T47D (cell line): ENCODE measurements around the gene ZNHIT3.

Experiments used
- DNase-seq, 2 experiments: peaks; one replicate each; pipeline versions ENCODE4 v3.0.0 to v3.0.0-alpha.2; 2011 to 2012; ENCODE audit warnings: low read depth in 1 of 2, low spot score in 1 of 2
- JUND ChIP-seq: IDR thresholded peaks from 2 replicates; pipeline ENCODE4 v1.6.1; 2012; ENCODE audit warnings: low read depth
- in situ Hi-C: cut with HindIII; loops from 2 replicates; pipeline ENCODE4 v1.10.0; 2016; ENCODE audit warnings: low sequenced_read_pairs, low pct_unique_long_range_greater_than_20kb

The ZNHIT3 gene

DNA sequence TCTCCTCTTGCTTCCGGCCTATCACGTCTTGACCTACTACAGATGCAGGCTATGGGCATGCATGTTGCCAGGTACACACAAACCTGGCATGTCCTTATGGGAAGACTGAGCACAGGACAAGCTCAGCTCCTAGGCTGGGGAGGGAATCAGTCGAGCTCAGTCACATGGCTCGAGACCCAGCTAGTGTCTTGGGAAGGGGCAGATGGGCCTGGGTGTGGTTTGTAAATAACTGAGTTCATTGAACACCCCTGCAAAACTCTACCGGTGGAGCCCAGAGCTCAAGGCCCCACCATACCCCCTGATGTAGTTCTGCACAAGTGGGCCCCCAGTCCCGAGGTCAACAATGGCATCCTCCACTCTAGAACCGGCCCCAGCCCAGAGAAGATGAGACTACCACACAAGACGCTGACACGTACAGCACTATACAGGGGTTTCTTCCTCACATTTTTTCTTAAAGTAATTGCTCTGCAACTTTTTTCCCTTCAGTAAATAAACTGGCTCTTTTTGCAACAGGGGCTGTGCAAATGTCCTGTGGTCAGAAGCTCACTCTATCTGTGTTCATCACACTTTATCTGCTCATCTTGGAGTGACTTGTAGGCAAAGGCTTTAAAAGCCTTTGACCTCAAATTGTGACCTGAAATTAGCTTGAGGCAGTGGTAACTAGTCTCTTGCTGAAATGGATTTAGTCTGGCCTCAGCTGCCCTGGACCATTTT lies 22.9 kb downstream of the ZNHIT3 start:
- in situ Hi-C loops, result no loop called here
- TF ChIP-seq JUND, result no peak
- no peak for DNase-seq

DNA sequence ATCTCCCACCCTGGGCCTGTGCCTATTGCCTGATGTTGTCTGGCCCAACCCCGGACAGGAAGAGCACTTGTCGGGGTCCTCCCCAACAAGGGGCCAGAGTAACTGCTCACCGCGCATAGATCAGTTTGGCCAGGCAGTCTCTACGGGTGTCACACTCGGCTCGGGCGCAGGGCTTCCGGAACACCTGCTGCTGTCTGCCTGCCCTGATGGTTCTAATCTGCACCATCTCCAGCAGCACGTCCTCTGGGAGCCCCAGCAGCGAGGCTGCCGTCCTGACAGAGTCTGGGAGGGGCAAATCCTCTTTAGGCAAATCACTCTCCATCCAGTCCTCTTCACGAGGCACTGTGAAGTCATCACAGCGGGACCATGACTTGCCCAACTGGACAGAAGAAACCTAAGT lies 24.2 kb downstream of the ZNHIT3 start:
- no peak for TF ChIP-seq JUND
- in situ Hi-C loops, result no loop called here
- DNase-seq, result no peak

DNA sequence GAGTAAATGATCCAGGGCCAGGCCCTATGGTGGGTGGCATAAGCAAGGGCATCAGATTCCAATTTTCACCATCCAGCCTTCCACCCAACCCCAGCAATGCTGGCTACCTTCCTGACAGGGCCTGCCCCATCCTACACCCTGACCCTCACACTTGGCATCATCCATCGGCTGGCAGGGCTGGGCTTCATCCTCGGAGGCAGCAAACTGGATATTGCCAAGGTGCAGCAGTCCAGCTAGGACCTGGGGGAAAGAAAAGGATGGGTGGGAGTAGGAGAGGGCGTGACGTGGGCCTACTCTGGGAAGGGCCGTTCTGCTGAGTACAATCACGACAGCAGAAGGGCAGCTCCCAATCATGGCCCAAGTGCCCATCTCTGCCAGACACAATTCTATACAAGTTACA lies 24.7 kb downstream of the ZNHIT3 start:
- no peak for DNase-seq
- TF ChIP-seq JUND, result no peak

DNA sequence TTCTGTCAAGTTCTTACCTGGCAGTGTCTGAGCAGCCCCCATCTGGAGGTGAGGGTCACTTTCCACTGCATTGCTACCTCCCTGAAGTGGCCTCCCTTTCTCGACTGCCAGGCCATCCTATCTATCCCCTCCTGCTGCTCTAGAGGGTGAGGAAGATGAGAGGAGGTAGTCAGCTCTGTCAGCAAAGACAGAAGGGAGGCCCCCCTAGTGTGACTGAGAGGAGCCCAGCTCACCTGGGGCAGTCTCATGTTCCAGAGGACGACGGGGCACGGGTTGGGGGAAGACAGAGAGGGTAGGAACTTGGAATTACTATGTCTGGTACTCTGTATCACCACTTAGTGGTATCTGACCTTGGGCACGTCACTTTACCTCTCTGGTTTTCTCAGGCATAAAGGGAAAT lies 26.2 kb downstream of the ZNHIT3 start:
- no peak for TF ChIP-seq JUND
- in situ Hi-C loops, result no loop called here
- DNase-seq, result no peak

More for the DNA sequence above, 24.7 kb downstream of the ZNHIT3 start:
- in situ Hi-C loops, result no loop called here

DNA sequence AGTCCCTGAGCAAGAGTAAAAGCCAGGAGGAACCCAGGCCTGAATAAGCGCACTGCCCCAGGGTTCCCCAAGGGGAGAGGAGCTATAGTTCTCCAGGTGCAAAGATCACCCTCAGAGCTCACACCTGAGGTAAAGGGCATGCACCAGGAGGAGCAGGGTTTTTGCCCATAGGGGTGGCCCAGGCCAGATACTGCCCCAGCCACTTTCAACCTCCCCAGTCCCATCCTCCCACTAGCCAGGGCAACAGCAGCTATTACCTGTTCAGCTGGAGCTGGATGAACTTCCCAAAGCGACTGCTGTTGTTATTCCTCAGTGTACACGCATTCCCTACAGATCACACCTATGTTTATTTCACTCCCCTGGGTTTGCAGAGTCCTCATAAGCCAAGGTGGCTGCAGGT lies 28.4 kb downstream of the ZNHIT3 start:
- in situ Hi-C loops, result no loop called here
- no peak for DNase-seq
- TF ChIP-seq JUND, result no peak

DNA sequence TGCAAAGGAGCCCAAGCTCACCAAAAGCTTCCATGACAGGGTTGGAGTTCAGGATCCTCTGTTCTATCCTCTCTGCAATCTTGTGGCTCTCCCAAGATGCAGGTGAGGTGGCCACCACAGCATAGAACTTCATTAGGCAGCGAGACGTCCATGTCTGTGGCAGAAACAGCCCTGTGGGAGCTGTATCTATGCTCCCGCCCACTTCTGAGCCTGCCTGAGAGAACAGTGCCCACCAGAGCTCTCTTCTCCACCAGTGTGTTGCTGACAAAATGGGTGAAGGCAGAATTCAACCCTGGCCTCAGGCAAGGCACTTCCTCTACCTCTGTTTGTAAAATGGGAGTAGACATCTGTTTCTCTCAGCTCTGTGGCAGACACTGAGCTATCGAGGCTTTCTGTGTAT lies 29.4 kb downstream of the ZNHIT3 start:
- no peak for DNase-seq
- in situ Hi-C loops, result no loop called here
- TF ChIP-seq JUND, result no peak

DNA sequence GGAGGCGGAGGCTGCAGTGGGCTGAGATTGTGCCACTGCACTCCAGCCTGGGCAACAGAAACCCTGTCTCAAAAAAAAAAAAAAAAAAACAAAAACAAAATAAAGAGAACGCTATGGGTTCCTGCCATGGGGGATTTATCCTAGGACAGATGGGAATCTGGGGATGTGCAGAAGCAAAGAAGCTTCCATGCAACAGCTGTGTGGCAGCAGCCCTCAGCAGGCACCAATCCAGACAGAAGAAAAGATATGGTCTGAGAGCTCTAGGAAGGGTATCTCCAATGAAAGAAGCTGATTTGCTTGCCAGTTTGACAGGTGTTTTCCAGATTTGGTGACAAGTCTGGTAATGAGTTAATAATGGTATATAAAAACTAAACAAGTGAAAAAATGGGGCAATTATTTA lies 36.6 kb downstream of the ZNHIT3 start:
- in situ Hi-C loops, result no loop called here
- no peak for TF ChIP-seq JUND
- no peak for DNase-seq

DNA sequence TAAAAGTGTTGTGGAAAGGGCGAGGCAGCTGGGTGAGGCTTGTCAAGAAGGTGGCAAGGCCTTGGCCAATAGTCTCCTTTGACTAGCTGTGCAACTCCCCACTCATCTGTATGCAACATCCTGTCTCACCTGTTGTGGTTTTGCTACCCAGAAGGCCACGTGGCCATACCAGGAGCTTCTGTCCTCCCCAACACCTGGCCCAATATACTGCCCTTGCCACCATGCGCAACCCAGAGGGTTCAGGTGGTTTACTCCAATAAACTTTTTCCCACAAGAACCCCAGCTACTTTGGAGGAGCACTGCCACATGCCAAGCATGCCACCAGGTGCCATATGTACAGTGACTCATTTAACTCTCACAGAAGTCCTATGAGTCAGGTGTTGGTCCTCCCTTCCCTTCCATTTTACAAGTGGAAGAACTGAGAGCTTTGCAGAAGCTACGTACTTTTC lies 38.0 kb downstream of the ZNHIT3 start:
- no peak for DNase-seq
- TF ChIP-seq JUND, result no peak
- in situ Hi-C loops, result no loop called here

DNA sequence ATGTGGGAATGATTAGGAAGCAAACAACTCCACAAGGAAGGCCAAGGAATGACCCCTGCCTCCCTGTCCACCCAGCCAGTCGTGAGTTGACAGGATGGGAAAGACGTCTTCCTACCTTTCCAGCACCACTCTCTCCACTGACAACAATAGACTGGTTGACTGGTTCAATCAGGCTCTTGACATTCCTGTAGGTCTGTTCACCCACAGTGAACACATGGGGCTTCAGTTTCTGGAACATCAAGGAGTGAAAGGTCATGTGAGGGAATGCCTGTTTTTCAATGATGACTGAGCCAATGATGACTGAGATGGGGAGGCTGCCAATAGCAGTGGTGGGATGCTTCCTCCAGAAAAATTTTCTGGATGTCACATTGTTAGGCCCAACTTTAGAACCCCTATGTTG lies 38.6 kb downstream of the ZNHIT3 start:
- TF ChIP-seq JUND, result no peak
- no peak for DNase-seq
- in situ Hi-C loops, result no loop called here

DNA sequence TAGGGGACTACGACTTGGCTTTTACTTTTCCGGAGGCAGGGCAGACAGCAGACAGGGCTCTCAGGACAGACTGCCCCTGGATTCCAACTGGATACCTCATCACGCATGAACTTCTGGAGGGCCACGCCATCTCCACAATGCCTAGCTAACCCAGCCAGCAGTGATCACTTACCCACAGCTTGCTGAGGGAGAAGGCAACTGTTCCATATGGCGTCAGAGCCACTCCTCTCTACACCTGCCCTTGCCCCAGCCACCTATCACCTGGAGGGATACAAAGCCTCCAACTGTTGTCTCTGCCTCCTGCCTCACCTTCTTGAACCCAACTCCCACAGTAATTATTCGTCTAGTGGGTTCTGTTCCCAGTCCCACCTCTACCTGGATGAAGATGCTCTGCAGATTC lies 39.4 kb downstream of the ZNHIT3 start:
- in situ Hi-C loops, result no loop called here
- TF ChIP-seq JUND, result no peak
- no peak for DNase-seq

DNA sequence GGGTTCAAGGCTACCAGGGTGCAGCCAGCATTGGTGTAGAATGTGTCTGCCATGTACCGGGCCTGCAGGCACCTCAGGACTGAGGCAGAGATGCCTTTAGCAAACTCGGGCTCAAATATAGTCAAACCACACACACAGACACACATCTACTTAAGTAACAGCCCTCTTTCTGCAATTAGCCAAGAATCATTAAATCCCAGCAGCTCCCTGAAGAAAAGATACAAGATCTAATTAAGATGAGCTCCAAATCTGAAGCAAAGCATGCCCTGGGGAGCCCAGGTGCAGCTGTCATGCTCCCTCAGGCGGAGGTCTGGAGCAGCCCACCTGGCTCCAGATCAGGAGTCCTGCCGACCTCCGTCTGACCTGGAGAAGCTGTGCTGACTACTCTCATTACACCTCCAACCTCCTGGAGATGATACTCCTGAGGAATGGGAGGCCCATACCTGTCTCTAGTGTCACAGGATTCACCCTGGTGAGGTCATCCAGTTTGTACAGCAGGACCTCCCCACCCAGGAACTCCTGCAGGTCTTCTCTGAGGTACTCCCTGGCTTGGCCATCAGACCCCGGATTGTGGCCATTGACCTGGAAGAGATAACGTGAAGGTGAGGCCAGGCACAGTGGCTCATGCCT lies 41.3 kb downstream of the ZNHIT3 start:
- TF ChIP-seq JUND, result no peak
- no peak for DNase-seq
- in situ Hi-C loops, result no loop called here

DNA sequence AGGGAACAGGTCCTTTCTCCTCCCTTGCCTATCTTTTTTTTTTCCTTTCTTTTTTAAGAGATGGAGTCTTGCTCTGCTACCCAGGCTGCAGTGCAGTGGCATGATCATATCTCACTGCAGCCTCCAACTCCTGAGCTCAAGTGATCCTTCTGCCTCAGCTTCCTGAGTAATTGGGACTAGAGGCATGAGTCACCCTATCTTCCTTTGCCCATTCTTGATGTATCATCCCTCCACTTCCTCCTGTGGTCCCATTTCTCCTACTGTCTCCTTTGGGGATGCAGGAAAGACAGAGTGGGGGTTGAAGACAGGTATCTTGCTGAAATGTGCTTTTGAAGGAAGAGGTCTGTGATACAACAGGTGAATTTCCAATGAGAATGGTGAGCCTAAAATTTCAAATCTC lies 42.6 kb downstream of the ZNHIT3 start:
- no peak for TF ChIP-seq JUND
- in situ Hi-C loops, result no loop called here
- DNase-seq, result no peak

DNA sequence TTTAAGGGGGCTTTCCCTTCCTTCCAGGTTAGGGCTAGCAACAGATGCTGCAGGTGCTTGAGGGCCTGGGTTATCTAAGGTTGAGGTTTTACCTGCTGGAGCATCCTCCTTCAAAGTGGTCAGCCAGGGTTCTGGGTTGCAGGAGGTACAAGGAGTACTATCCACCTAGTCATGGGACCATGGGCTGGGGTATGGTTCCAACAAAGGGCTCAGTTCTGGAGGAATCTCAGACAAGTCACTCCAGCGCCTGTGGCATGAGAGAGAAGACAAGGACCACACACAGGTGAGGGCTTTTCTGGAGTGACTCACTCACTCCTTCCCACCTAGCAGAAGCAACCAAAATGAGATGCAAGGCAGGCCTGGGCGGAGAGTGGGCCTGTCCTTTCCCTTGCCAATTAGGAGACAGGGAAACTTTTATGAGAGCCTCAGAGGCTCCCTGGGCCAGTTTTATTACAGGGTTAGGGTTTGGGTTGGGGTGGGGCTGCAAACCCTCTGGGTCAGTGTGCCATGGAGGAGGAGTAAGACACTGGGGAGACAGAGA lies 46.0 kb downstream of the ZNHIT3 start:
- no peak for DNase-seq
- in situ Hi-C loops, result no loop called here
- no peak for TF ChIP-seq JUND
